NOMO-1 treated with dmso at 0.1 percent for 144 hours (cell line): ENCODE measurements around the gene ZNF595.
"Not testable (repeated sequence)": the region's sequence is repeated elsewhere in the genome, so short reads cannot be mapped to it uniquely, and the experiment has no call there.

Source experiments
- DNase-seq: peaks from one replicate; lab custom pipeline; 2025; ENCODE audit not compliant: unreplicated experiment; lab: John Stamatoyannopoulos, UW

Gene ZNF595

DNA sequence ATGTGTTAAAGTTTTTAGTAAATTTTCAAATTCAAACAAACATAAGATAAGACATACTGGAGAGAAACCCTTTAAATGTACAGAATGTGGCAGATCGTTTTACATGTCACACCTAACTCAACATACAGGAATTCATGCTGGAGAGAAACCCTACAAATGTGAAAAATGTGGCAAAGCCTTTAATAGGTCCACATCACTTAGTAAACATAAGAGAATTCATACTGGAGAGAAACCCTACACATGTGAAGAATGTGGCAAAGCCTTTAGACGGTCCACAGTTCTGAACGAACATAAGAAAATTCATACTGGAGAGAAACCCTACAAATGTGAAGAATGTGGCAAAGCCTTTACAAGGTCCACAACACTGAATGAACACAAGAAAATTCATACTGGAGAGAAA is 32.8 kb downstream of the ZNF595 start:
- no peak for DNase-seq

DNA sequence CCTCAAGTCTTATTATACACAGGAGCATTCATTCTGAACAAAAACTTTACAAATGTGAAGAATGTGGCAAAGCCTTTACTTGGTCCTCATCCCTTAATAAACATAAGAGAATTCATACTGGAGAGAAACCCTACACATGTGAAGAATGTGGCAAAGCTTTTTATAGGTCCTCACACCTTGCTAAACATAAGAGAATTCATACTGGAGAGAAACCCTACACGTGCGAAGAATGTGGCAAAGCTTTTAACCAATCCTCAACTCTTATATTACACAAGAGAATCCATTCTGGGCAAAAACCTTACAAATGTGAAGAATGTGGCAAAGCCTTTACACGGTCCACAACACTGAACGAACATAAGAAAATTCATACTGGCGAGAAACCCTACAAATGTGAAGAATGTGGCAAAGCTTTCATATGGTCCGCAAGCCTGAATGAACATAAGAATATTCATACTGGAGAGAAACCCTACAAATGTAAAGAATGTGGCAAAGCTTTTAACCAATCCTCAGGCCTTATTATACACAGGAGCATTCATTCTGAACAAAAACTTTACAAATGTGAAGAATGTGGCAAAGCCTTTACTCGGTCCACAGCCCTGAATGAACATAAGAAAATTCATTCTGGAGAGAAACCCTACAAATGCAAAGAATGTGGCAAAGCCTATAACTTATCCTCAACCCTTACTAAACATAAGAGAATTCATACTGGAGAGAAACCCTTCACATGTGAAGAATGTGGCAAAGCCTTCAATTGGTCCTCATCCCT is 33.6 kb downstream of the ZNF595 start:
- DNase-seq: not testable (repeated sequence)

DNA sequence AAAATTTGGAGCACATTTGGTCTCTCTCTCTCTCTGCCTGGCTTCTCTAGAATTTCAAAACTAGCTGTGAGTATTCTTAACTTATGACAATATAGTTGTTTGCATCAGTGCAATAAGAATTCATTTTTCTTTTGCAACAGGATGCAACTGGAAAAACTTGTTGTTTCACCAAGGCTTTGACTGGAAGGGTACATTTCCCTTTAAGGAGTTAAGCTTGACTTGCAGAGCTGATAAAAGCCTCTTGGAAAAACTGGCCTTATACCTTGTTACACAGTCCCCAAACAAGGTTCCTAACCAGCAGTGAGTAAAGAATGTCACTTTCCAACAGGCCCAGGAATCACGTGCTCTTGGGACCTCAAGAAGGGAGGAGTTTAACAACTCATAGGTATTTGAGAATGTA is 45.3 kb downstream of the ZNF595 start:
- DNase-seq: no peak

DNA sequence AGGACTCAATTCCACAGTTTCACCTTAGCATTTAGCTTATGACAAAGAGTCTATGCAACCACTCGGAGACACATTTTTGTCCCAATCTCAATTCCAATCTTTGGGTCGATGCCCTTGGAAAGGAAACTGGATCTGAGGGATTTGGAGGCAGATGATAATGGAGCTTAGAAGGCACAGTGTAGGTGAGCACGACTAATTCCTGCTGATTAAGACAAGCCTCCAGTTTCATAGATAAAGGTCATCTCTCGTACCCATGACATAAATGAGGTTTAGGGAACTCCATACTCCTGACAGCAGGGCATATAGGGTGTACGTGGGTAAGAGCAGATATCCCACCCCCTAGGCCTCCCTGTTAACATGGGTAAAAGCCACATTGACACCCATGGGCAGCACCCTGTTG is 46.7 kb downstream of the ZNF595 start:
- DNase-seq: no peak

DNA sequence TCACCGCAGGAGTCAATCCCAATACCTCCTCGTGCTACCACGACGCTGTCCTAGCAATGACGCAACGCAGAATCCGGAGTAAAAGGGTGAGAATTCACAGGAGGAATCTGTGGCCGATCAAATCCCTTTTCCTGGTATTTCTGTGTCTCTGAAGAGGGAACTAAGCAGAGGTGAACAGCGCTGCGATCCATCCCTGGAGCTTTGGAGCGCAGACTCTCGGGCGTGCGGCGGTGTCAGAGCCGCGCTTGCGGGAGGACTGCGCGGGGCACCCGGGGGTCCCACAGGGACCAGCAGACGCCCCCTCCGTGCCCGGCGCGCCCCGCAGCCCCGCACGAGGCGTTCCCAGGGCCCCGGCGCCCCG is 53.9 kb downstream of the ZNF595 start:
- no peak for DNase-seq

DNA sequence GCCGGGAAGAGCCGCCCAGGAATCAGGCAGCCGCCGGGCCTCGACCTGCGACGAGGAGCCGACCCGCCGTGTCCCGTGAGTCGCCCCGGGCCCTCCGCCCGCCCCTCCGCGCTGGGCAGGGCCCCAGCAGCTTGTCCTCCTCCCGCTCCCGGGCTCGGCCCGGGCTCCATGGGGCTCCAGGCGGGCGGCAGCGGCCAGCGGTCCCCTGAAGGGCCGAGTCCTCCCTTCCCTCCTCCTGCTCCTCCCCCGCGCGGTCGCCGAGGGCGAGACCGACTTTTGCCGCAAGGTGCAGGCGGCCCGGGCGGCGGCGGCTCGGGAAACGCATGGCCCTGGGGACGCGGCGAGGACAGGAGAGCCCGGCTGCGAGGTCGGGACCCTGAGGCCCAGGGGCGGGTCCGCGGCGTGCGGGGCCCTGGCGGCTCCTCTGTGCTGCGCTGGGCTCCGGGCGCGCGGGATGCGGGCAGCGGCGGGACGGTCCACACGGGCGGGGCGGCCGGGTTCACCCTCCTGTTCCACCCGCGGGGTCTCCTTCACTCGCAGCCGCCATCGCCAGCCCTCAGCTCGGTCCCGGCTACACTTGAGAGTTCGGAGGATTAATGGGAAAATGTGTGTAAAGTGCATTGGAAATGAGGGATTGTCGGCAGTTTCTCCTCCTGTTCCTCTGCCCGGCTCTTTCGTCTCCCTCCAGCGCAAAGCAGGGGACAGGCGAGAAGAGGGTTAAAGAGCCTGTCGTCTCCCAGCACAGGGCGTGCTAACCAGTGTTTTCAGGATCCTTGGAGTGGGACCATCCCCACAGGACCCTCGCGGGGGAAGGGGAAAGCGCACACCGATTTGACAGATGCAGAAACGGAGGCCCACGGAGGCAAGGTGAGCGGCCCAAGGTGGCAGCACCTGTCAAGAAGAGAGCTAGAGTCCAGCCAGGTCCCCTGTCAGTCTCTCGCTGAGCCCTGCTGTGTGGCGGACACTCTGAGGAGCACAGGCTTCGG is 54.6 kb downstream of the ZNF595 start:
- DNase-seq: no peak

DNA sequence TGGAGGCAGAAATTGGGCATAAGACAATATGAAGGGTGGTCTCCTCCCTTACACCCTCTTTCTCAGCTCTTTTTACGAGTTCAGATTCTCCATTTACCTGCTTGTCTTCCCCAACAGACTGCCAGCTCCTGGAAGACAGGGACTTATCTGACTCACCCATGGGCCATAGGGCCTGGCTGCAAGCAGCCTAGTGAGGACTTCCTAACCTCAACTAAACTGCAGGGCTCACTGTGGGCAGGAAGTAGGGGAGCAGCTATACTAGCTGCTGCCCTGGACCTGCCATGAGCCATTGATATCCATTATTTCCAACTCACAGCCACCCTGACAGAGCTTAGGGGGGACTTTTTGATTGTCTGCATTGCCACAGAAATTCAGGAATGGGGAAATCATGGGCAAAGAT is 59.6 kb downstream of the ZNF595 start:
- DNase-seq: no peak

DNA sequence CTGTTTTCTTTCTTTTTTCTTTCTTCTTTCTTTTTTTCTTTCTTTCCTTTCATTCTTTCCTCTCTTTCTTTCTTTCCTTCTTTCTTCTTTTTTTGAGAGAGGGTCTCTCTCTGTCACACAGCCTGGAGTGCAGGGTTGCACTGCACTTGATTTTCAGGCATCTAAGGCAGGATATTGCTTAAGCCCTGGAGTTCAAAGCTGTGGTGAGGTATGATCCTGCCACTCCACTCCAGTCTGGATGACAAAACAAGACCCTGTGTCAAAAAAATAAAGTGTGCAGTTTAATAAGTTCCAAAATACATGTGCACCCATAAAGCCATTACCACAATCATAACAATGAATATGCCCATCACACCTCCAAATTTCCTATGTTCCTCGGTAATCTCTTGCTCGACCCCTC is 60.6 kb downstream of the ZNF595 start:
- no peak for DNase-seq

DNA sequence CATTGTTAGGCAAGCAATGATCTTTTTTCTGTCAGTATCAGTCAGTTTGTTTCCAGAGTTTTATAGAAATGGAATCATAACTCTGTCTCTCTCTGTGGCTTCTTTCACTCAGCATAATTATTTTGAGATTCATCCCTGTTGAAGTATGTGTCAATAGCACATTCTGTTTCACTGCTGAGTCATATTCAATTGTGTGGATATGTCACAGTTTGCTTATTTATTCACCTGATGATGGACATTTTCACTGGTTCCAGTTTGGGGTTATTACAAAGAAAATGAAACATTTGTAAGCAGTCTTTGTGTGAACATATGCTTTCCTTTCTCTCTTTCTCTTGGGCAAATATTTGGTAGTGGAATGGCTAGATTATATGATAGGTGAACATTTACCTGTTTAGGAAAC is 61.0 kb downstream of the ZNF595 start:
- no peak for DNase-seq

DNA sequence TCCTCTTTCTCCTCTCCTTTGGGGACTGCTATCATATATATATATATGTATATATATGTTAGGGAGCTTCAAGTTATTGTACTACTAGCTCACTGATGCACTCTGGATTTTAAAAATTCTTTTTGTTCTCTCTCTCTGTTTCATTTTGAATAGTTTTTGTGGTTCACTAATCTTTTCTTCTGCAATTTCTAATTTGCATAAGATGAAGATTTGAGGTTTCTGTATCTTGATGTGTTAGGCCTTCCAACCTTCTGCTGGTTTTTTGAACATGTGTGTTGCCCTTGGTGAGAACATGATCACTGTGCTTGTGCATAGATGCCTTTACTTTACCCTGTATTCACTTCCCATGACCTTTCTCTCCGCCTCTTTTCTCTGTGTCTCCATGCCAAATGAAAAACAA is 63.4 kb downstream of the ZNF595 start:
- no peak for DNase-seq

DNA sequence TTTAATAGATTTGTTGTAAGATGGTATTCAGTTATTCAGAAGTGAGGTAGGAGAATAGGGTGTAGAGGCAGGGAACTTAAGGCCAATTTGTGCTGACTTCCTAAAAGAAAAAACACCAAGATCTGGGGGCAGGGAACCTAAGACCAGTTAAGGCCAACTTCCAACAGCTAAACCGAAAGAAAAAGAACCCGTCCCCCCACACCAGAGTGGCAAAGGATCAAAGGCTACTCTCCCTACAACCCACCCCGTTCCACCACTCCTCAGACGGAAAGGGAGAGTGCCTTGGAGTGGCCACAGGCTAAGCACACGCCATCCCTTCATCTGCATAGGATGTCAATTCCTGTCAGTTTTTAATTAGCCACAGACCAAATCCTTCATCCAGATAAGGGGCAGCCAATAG is 67.5 kb downstream of the ZNF595 start:
- no peak for DNase-seq

DNA sequence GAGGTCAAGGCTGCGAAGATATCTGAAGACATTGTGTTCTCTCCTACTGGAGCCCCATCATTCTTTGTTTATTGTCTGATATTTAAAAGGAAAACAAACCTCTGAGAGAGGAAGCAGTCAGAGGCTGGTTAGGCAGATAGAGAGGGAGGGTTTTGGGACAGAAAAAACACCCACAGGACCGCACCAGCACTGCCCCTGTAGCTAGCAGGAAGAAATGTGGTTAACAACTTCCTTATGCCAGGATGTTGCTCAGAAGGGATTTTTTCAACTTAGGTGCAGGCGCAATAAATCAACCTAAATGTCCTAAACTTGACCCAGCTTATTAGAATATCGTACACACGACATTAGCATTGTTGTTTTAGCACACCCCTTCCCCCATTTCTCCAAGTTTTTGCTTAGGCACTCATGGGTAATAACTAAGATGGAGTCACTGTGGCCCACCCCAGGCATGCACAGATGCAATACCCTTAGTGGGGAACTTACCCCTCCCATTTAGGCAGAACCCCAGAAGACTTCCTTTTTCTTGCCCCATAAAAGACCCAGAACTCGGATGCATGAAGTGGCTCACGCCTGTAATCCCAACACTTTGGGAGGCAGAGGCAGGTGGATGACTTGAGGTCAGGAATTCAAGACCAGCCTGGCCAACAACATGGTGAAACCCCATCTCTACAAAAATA is 68.4 kb downstream of the ZNF595 start:
- peak; percentile 75 for DNase-seq

DNA sequence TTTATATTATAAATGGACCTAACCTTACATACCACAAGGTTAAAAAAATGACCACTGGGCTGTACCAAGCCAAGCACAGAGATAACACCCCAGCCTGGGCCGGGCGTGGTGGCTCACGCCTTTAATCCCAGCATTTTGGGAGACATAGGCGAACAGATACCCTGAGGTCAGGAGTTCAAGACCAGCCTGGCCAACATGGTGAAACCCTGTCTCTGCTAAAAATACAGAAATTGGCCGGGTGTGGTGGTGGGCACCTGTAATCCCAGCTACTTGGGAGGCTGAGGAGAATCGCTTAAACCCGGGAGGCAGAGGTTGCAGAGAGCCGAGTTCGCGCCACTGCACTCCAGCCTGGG is 70.8 kb downstream of the ZNF595 start:
- not testable (repeated sequence) for DNase-seq

DNA sequence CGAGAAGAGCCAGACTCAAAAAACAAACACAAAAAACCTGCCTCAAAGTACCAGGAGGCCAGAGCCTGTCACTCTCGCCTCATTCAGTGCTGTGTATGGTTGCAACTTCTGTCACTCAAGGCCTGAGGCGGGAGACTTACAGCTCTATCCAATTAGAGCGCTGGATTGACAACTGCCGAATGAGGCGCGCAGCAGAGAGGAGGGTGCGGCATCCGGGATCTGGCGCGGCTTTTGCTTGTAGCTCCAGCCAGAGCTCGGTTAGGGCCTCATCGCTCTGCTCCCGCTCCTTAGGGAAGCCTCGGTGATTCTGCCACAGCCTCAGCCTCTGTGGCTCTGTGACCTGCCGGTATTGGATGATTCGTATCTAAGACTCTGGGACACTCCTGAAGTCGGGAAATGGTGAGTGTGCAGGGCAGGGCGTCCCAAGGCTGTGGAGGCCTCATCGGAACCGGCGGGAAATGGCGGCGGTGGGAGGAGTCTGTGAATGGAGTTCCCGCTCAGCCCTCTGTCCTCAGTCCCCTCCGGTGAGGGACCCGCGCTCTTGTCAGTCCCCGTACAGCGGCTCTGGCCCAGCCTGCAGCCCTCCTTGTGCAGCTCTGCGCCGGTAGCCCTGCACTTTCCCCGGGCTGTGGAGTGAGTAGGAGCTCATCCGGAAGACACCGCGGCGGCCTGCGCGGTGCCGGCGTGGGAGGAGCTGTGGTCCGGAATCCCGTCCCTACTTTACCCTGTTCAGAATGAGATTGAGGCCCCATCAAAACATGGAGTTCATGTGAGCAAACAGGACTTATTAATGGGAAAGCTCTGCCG is 71.4 kb downstream of the ZNF595 start, which contains the start of gene ZNF718:
Gene ZNF718, plus strand, starts transcription at position 227 of the 807 bp plus-strand sequence. Its CDS starts 170 bp downstream, at position 397.
- peak; percentile 91 for DNase-seq

DNA sequence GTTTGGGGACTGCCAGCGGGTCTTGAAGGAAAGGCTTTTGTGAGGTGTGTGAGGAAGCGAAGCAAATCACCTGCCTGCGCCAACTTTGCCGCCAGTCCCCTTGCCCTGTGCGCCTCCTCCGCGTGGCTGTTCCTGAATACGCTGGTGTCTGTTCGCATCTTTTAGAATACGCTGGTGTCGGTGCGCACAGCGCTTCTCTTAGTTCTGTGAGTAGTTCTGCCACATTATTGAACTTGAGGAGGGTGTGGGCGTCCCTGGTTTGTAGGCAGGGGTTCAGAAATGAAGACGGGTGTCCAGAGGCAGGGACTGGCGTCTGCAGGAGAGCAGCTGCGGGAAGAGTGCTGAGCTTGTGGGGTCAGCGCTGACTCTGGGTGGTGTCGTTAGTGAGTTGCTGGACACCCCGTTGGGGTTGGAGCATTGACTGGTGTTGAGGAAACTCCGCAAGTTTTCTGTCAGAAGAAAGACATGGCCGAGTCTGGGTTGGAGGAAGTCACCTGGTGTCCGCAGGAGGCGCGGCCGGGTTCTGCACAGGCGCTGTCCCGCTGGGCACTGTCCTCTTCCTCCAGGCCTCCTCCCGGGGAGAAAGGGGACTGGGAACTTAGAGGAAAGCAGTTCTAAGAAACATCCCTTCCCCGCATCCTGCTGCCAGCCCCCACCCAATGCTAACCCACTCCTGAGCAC is 72.1 kb downstream of the ZNF595 start:
- peak; percentile 12 for DNase-seq

DNA sequence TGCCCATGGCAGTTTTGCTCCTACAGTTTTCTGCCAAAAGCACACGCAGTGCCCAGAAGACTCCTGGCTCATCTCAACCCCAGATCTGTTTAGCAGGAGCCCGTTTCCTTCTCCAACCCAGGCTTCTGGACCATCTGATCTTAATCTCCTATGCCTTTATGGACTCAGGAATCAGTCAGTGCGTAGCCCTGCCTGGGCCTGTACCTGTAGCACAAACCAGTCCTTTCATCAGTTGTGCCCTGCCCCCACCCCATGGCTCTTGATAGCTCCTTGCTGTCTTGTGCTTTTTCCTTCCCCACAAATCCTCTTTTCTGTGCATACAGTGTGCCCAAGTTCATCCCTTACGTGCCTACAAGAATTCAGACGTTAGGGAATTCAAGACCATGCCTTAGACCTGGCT is 72.7 kb downstream of the ZNF595 start:
- no peak for DNase-seq

DNA sequence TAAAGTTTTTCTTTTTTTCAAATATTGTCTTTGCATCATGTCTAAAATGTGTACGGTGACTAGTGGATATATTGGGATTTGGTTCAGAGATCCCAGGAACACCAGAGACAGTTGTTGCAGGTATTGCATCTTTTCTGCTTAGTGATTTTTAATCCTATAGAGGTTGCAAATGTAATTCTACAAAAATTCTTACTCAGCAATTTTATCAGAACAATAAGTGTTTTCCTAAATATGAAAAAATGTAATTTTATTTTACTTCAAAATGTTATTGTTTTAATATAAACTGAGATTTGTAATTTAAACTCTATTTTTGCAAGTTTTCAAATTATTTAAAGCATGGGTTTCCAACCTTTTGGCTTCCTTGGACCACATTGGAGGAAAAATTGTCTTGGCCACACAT is 79.4 kb downstream of the ZNF595 start:
- DNase-seq: no peak
